GDM1 (cell line): ENCODE results near the gene DMRT1.

ENCODE experiments used
- DNase-seq: peaks from one replicate; lab custom pipeline; 2025; lab: John Stamatoyannopoulos, UW

DMRT1 gene

GRCh38 chr9:1002678-1003077 is 161.2 kb downstream of the DMRT1 start:
- DNase-seq: no peak

DNA sequence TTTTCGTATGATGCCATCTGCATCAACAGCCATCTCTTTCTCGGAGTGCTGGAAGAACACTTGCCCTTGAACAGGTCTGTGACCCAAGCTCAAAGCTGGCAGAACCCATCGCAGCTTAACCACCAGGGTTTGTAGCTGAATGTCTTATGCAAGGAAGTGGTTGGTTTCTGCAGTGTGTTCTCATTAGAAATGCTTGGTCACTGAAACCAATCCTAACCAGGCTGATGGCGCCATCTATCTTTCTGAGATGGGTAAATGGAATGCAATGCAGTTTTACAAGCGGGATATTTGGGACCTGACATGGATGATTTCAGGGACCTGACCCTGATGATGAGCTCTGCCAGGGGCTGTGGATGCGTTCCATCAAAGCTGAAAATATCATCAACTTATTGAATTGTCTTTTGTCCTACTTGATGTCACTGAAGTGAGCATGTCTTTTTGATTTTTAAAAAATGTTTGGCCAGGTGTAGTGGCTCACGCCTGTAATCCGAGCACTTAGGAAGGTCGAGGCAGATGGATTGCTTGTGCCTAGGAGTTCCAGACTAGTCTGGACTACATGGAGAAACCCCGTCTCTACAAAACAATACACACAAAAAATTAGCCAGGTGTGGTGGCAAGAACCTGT is 163.7 kb downstream of the DMRT1 start:
- DNase-seq: peak; percentile 49

DNA sequence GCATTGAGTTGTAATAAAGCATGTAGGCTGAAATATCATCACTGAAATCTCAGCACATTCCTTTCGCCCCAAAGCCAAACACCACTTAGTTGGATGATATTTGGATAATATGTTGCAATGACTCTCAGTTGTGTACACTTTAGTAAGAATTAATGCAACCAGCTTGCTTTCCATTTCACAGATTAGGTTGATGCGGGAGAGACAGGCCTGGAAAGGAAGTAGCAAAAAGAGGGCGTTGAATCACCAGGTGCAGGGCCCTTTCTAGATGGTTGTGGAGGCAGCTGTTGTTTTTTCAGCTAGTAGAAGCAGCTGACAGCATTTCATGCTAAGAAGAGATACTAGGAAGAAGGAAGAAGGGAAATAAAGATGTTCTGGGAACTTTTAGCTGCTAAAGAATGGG is 165.8 kb downstream of the DMRT1 start:
- no peak for DNase-seq

DNA sequence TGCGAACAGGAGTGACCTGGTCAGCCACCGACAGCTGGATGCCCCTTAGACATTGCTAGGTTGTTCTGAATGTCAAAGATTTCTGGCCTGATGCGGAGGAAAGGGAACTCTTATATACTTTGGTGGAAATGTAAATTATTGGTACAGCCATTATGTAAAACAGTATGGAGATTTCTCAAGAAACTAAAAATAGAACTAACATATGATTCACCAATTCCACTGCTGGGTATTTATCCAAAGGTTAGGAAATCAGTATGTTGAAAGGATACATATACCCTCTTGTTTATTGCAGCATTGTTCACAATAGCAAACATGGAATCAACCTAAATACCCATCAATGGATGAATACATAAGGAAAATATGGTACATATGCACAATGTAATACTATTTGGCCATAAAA is 166.7 kb downstream of the DMRT1 start:
- DNase-seq: no peak

- peak; percentile 59 for DNase-seq
Observed at GRCh38 chr9:1009101-1009707, 167.7 kb downstream of the DMRT1 start.

DNA sequence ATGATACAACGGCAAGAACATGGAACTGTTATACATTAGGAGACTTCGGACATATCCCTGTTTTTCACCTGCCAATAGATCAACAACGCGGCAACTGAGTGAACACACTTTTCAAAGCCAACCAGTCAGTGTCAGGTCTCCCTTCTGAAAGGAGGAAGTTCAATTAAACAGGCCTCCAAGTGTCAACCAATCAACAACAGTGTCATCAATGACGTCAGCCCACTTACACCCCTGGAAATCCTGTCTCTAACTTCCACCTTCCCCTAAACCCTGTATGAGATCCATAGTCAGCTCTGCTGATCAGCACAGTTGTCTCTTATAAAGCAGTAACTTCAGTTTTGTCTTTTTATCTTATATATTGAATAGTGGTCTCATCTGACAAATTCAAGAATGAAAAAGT is 171.5 kb downstream of the DMRT1 start:
- DNase-seq: no peak

DNA sequence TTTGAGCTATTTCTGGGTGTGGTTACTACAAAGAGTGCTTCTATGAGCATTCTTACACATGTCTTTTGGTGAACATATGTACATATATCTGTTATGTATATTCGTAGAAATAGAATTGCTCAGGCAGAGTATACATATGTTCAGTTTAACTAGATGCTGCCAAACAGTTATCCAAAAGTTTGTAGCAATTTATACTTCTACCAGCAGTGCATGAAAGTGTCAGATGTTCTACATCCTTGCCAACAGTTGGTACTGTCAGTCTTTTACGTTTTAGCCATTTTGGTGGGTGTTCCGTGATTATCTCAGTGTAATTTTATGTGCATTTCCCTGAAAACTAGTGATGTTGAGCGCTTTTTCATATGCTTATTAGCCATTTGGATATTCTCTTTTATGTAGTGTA is 172.7 kb downstream of the DMRT1 start:
- no peak for DNase-seq

- no peak for DNase-seq
Observed at GRCh38 chr9:1014640-1015039, 173.1 kb downstream of the DMRT1 start.

GRCh38 chr9:1018121-1018520 is 176.6 kb downstream of the DMRT1 start:
- DNase-seq: no peak
